Measurements from ENCODE around the gene UMODL1. TPM values are rescaled to one million over a fixed set of nuclear protein-coding genes. Genes with fewer than 3 reads are reported as not detected.

UMODL1 gene
- total RNA-seq, 1 donor from 2014 or later: not detected

DNA sequence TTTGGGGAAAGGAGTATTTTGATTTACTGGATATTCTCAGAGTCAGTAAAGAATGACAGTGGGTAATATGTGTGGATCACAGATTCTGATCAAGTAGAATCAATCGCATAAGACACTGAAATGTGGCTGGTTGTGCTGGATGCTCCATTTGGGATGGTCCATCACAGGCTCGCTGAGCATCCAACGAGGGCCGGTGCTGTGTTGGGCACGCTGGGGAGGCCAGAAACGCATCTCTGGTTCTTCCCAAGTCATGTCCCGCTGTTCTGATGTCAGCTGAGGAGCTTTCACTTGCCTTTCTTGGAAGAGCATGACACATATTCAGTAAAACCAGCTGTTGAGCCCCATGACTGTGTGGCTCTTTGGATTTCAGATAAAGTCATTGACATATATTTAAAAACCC is 72.0 kb downstream of the UMODL1 start:
- no peak for TF ChIP-seq CTCF (IDR thresholded peaks at IDR 0.05; ENCODE audit: insufficient read depth, low read length, poor library complexity, severe bottlenecking)
- Histone ChIP-seq H3K27me3 (ENCODE audit: control insufficient read depth, insufficient read depth, low read length) (peaks cover 18% of the 10 kb centered on the region), H3K4me3 (ENCODE audit: low read depth, low read length) (no peak overlapping the region), H3K36me3 (ENCODE audit: control insufficient read depth, insufficient read depth, low read length) (no peaks in the 10 kb centered on the region)
- no peak for DNase-seq (ENCODE audit: low read depth)

- H3K36me3 ChIP-seq (ENCODE audit: control insufficient read depth, insufficient read depth, low read length): no peaks in the 10 kb centered on the region
- DNase-seq (ENCODE audit: low read depth): no peak
- no peak for TF ChIP-seq CTCF (IDR thresholded peaks at IDR 0.05; ENCODE audit: insufficient read depth, low read length, poor library complexity, severe bottlenecking)
- H3K27me3 ChIP-seq (ENCODE audit: control insufficient read depth, insufficient read depth, low read length): peaks cover 18% of the 10 kb centered on the region
- H3K4me3 ChIP-seq (ENCODE audit: low read depth, low read length): no peak overlapping the region
Measured at GRCh38 chr21:42144221-42144620, 73.1 kb downstream of the UMODL1 start.

DNA sequence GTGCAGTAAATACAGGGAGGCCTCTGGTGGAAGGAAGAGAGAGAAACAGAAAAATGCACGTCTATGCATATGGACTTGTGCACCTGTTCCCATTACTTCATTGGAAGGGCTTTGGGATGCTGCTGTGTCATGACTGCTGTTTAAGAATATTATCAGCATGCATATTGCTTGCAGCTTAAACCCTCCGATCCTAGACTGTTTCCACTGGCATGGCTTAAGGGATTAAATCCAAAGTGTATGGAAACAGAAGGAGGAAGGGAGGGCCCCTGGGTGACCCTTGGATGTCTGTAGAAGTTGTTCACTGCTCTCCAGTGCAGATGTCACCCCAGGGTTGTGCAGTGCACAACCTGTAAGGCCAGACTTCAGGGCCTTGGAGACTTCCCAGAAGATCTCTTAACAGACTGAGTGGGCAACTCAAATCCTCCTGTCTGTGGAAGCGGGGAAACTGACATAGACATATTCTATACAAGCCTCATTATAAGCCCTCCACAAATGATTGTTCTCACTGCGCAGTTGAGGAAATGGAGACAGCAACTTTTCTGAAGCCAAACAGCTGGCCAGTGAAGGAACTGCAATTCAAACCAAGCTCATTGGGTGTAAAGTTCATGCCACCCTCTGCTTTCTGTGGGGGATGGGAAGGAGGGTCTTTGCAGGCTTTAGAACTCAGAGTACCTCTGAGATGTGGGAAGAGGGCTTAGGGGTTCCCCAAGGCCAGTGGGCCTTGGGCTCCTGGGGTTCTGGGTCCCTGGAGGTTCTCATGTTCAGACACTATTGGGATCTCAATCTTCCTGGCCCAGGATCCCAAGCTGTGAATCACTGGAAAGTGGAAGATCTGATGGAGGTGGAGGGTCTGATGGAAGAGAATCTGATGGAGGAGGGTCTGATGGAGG is 73.8 kb downstream of the UMODL1 start:
- TF ChIP-seq CTCF (IDR thresholded peaks at IDR 0.05; ENCODE audit: insufficient read depth, low read length, poor library complexity, severe bottlenecking): no peak
- H3K27me3 ChIP-seq (ENCODE audit: control insufficient read depth, insufficient read depth, low read length): peaks cover 21% of the 10 kb centered on the region
- no peaks in the 10 kb centered on the region for H3K36me3 ChIP-seq (ENCODE audit: control insufficient read depth, insufficient read depth, low read length)
- DNase-seq (ENCODE audit: low read depth): no peak
- H3K4me3 ChIP-seq (ENCODE audit: low read depth, low read length): no peak overlapping the region

DNA sequence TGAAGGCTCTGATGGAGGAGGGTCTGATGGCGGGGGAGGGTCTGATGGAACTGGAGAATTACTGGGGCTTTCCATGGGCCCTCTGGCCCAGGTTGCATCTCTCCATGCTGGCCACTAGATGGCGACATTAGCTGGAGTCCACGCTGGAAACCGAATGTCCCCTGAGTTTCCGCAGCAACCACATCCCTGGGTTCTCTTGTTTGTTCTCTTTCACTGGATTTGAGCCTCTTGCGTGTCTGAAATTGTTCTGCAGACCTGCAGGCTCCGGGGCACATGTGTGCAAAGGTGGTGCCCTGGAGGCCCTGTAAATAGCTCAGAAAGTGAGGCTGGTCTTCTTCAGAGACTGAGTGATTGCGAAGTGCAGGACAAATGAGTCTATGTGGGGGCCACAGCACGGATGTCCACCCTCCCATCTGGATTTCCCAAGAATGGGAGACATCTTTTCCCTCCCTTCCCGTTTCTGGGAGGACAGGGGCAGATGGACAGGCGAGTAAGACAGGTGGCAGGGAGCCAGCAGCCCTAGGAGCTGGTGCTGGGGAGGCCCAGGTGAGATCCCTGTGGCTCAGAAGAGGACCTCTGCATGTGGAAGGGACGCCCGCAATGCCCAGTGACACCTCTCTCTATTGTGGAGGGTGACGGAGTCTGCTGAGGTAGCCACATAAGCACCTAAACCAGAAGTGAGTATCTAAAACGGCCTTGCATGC is 74.6 kb downstream of the UMODL1 start:
- no peak for DNase-seq (ENCODE audit: low read depth)
- peaks cover 27% of the 10 kb centered on the region for H3K27me3 ChIP-seq (ENCODE audit: control insufficient read depth, insufficient read depth, low read length)
- TF ChIP-seq CTCF (IDR thresholded peaks at IDR 0.05; ENCODE audit: insufficient read depth, low read length, poor library complexity, severe bottlenecking): peak; percentile 87
- H3K4me3 ChIP-seq (ENCODE audit: low read depth, low read length): no peak overlapping the region
- H3K36me3 ChIP-seq (ENCODE audit: control insufficient read depth, insufficient read depth, low read length): no peaks in the 10 kb centered on the region

- no peak for TF ChIP-seq CTCF (IDR thresholded peaks at IDR 0.05; ENCODE audit: insufficient read depth, low read length, poor library complexity, severe bottlenecking)
- DNase-seq (ENCODE audit: low read depth): no peak
- Histone ChIP-seq H3K27me3 (ENCODE audit: control insufficient read depth, insufficient read depth, low read length) (peaks cover 33% of the 10 kb centered on the region), H3K4me3 (ENCODE audit: low read depth, low read length) (no peak overlapping the region), H3K36me3 (ENCODE audit: control insufficient read depth, insufficient read depth, low read length) (no peaks in the 10 kb centered on the region)
Measured at GRCh38 chr21:42146273-42146805, 75.2 kb downstream of the UMODL1 start.
